GM21367 (cell line): Measurements from ENCODE around the gene DPP7.
"Not testable (repeated sequence)": the region's sequence is repeated elsewhere in the genome, so short reads cannot be mapped to it uniquely, and the experiment has no call there.

ENCODE experiments used
- ATAC-seq: cut with Tn5 transposase; IDR thresholded peaks from one replicate; pipeline ENCODE4 v1.9.1; 2021; ENCODE audit not compliant: unreplicated experiment

DPP7 gene

DNA sequence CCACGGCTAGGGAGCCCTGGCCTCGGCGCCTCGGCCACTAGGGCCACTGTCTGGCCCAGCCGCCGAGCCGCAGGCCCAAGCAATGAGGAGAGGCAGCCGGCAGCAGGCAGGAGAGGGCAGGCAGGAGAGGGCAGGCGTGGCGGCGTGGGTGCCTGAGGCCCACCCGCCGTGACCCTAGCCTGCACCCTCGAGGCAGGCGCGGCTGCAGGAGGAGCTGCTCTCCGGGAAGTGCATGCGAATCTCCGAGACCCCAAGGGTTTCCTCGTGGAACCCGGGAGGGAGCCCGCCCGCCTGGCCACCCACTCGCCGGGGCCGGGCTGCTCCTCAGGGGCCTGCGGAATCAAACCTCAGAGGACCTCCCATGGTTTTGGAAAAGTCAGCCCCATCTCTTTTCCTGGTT lies 33.7 kb upstream of the DPP7 start:
- ATAC-seq: no peak

DNA sequence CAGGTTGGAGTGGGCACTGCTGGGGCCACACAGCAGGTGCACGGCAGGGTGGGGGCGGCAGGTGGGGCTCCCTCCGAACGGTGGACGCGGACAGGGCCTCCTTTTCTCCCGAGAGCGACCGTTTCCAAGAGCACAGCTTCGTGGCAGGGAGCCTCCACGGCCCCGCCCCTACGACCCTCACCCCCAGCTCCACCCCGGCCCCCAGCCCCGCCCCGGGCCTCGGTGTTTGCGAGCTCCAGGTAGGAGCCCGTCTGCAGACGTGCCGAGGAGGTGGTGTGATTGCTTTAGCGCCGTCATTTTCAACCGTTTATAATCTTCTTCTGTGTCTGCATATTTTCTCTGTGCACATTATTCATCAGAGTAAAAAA lies 33.2 kb upstream of the DPP7 start:
- no peak for ATAC-seq

DNA sequence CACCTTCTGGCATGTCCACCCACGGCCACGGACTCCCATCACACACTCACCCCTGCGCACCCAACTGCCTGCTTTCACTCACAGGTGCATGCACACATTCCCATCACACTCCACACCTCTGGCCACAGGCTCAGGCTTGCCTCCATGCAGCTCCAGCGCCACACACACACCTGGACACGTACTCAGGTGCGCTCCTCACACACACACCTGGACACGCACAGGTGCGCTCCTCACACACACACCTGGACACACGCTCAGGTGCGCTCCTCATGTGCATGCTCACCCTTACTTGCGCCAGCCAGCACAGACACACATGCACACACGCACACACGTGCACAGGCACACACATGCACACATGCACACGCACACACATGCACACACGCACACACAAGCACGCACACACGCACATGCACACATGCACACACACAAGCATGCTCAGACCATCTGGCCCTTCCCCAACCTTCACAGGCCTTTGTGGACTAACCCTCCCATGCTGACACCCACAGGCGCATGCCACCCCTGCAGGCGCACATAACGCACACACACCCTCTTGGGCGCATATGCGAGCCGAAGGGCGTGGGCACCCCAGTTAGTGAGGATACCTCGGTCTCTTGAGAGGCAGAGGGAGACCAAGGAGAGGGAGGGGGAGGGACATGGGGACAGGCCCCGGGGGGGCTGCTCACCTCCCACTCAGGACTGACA lies 32.7 kb upstream of the DPP7 start:
- no peak for ATAC-seq

DNA sequence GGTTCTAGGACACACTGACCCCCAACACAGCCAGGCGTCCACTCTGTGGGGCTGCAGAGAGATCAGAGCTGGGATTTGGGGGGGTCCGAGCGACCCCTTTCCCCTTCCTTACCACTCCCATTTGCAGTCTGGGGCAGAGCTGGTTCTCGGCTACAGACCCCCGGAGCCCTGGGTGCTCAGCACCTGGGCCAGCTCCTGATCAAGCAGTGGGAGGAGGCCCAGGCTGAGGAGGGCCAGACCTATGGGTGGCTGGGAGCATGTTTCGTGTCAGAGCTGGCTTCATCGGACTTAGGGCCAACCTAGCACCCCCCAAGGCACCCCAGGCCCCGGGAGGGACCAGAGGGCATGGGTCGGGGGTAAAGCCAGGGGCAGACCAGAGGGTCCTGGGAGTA lies 32.0 kb upstream of the DPP7 start:
- ATAC-seq: no peak

DNA sequence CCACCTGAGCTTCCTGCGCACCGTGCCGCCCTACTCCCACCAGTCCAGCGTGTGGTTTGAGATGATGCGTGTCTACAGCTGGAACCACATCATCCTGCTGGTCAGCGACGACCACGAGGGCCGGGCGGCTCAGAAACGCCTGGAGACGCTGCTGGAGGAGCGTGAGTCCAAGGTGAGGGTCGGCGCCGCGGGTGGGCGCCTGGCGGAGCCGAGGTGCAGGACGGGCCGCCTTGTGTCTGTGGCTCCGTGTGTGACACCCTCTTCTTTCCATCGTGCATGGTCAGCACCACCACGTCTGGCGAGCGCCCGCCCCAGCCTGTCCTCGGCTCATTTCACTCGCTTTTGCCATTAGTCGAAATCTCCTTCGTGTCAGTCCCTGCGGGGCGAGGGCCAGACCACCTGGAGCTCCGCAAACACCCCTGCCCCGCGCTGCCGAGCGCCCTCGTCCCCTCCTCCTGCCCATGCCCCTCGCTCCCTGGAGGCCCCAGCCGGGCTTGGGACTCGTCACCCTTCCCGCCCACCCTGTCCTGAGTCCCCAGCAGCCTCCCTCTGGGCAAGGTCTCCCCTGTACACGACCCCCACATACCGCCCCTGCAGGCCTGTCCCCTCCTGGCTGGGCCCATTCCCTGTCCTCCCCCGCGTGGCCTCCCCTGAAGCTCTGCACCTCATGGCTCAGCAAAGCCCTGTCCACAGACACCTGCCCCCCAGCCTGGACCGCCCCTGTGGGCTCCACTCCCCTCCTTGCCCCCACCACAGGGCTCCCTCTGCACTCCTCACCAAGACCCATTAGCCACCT lies 31.4 kb upstream of the DPP7 start:
- ATAC-seq: no peak

DNA sequence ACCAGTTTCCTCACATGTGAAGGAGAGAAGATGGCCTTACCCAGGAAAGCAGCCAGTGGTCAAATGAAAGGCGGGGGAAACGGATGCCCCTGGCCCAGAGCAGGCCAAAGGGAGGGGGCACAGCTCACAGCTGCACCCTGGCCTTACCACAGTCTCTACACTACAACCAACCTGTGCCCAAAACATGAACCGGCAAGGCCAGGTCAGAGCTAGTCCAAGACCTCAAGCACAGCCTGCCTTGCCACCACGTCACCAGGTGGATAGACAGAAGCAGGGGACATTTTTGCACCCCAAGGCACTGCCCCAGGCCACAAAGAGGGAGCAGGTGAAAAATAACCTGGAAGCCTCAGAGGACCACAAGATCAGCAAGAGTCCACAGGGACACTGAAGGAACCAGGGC lies 28.9 kb upstream of the DPP7 start:
- no peak for ATAC-seq

DNA sequence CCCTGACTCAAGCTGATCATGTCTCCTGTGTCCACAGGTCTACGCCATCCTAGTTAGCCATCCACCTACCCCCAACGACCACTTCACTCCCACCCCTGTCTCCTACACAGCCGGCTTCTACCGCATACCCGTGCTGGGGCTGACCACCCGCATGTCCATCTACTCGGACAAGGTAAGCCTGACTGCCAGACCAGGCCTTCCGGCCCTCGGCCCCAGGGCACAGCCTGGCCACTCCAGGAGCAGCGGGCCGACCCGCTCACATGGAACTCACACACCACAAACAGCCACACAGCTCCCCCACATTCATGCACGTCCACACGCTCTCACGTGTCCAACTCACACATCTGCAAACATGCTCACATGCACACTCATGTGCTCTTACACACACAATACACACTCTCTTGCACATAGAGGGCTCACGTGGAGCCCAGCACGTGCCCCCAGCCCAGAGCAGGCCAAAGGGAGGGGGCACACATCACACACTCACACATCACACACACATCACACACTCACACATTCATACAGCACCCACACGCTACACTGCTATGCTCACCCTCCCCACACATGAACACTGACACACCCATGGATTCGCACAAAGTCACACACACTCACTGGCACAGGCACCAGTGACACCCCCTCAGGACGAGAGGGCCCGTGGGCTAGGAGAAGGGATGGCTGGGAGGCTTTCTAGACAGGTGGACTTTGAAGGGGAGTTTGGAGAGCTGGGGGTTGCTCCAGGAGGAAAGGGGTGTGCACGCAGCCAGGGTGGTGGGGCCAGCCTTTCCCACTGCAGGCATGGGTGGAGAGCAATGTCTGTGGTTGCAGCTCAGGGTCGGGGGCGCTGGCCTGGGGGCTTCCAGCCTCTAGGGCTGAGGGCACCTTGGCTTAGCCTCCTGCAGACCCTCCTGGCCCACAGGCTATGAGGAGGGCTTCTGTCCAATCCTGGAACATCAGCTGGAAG lies 27.7 kb upstream of the DPP7 start:
- no peak for ATAC-seq

DNA sequence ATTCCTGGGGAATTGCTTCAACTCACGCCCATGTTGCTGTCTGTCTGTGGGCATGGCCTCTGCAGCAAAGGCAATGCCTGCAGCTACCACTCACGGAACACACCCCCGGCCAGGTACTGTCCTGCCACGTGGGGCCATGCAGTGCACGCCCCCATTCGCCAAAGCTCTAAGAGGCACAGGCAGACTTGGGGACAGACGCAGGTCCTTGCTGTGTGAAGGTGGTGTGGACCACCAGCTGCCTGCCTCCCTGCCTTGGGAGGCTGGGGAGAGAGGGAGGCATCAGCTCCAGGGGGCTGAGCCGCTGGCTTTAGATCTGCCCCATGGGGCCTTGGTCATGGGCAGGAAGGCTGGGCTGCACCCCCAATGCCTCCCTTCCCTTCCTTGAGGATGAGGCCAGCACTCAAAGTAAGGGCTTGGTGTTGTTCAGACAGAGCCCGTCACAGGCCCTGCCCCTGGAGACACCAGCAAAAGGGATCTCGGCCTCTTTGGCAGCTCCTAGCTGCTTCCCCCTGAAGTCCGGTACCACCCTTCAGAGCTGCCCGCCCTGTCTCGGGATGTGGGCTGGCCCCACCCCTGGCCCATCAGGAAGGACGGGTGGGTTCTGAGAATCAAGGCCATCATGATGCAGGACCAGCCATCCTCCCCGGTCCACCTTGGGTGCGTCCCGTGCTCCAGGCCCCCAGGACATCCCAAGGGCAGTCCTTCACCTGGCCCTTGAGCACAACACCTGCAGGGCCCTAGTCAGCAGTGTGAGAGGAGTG lies 26.7 kb upstream of the DPP7 start:
- ATAC-seq: no peak

DNA sequence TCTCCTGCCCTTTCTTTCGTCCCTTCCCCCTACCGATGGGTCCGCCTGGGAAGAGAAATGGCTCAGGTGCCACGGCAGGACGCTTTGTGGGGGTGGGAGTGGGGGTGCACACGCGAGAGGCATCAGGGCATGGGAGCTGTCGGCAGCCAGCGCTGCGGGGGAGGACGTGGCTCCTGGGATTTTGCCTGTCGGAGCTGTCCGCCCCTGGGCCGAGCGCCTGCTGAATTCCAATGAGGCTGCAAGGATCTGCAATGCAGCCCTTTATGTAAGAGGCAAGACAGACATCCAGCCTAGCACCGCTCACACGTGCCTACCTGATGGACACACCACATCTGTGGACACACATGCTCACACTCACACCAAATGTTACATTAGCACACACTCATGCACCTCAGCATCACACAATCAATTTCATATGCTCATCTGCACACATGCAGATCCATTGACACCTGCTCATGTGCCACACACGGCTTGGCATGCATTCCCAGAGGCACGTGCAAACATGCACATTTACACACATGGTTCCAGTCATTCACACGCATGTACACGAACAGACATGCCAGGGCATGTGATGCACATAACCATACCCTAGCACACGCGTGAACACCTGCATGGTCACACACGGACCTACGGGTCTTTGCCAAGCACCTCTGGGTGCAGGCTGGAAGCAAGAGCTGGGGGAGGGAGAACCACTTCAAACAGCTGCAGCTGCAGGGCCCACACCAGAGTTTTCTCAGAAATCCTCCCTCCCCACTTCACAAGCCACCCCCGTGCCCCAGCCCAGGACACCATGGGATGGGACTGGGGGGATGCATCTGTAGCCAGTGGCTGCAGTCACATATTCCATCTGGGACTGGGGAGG lies 25.8 kb upstream of the DPP7 start:
- no peak for ATAC-seq

DNA sequence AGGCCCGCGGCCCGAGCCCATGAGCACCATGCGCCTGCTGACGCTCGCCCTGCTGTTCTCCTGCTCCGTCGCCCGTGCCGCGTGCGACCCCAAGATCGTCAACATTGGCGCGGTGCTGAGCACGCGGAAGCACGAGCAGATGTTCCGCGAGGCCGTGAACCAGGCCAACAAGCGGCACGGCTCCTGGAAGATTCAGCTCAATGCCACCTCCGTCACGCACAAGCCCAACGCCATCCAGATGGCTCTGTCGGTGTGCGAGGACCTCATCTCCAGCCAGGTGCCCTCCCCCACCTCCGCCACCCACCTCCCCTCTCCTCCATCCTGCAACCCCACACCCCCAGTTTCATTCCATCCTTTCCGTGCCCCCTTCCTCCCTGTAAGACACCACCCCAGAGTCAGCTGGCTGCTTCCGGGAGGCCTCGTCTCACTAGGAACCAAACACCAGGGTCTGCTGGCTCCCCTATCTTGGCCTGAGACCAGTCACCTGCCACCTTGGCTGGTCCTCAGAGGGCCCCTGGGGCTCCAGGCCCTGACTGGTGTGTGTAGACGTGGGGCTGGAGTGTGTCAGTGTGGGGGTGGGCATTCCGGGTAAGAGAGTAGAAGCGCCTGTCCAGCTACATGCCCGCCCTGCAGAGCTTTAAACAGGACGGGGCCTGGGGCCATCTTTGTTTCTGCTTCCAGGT lies 25.1 kb upstream of the DPP7 start:
- no peak for ATAC-seq

DNA sequence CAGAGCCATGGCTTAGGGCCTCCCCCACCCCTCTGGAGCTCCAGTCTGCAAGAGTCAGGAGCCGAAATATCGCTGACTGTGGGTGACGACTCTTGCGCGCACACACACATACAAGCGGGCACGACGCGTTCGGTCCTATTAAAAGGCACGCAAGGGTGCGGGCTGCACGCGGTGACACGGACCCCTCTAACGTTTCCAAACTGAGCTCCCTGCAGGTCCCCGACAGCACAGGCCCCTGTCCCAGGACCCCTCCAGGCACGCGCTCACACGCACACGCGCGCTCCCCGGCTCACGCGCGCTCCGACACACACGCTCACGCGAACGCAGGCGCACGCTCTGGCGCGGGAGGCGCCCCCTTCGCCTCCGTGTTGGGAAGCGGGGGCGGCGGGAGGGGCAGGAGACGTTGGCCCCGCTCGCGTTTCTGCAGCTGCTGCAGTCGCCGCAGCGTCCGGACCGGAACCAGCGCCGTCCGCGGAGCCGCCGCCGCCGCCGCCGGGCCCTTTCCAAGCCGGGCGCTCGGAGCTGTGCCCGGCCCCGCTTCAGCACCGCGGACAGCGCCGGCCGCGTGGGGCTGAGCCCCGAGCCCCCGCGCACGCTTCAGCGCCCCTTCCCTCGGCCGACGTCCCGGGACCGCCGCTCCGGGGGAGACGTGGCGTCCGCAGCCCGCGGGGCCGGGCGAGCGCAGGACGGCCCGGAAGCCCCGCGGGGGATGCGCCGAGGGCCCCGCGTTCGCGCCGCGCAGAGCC lies 24.4 kb upstream of the DPP7 start, which contains the start of gene GRIN1:
TSS of gene GRIN1 (plus strand) at position 433 of the 746 bp plus-strand sequence. CDS start 333 bp downstream, outside the sequence.
- no peak for ATAC-seq

DNA sequence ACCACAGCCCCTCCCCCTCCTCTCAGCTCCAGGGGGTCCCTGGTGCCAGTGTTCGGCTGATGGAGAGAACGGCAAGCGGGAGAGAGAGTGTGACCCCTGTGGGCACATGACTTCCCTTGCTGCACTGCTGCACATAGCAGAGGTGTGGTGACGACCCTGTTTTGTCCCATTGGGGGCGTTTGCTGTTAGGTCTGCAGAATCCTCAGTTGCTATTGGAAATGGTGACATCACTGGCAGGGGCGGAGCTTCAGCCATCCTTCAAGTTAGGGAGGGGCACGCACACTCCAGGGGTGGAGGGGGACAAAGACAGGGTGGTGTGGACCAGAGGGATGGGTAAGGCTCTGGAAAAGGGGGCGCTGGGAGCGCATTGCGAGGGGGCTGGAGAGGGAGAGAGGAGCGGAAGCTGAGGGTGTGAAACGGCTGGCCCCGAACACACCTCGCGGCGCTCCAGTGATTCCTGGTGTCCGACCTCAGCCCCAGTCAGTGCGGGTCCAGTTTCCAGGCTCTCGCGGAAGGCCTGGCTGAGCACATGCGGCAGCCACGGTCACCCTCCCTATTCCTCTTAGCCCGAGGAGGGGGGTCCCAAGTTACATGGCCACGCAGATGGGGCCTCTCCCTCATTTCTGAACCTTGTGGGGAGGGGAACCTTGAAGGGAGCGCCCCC lies 23.7 kb upstream of the DPP7 start:
- no peak for ATAC-seq

DNA sequence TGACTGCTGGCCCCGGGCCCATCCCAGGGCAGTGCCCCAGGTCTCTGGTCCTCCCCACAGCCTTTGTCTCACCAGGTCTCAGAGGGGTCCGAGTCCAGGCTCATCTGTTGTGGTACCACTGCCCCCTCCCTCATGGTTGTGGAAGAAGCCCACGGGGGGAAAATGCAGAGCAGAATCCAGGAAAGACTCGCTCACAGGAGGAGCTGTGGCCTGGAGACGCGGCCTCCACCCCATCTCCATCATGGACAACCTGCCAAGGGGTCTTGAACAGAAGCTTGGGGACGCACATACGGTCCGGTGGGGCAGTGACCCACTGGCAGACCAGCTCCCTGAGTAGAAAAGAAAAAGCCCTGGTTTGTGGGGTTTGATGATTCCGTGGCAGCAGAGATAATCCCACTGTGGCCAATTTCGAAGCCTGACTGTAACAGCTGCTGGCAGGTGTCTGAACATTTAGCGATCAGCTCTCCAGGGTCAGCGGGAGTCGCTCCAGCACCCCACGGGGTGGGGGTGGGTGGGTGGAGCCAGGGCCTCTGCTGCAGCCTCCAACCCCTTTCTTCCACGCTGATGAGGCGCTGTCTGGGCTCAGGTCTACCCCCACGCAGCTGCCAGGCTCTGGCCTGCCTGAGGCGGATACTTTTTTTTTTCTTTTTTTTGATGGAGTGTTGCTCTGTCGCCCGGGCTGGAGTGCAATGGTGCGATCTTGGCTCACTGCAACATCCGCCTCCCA lies 22.5 kb upstream of the DPP7 start:
- no peak for ATAC-seq

DNA sequence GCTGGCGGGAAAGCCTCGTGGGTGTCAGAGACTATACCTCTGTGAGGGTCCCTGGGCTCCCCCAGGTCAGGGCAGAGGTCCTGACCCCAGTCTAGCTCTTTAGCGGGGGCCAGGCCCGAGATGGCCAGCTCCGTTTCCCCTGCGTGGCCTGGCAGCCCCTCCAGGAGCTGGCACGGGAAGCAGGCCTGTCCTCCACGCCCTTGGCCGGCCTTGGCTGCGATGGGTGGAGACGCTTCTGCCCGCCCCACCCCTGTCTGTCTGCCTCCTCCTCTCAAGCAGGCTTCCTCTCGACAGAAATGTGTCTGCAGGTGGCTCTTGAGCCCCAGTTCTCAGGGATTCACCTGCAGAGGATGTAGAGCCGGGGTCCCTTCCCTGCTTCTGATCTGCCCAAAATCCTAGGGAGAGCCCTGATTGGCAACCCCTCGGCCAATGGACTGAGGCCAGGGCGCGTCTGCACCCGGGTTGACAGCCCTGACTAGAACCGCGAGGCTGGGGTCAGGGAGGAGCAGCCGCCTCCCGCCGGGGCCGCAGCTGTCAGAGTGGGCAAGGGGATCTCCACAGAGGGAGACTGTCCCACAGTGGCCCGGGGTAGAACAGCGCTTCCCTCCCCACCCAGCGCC lies 21.8 kb upstream of the DPP7 start:
- no peak for ATAC-seq

DNA sequence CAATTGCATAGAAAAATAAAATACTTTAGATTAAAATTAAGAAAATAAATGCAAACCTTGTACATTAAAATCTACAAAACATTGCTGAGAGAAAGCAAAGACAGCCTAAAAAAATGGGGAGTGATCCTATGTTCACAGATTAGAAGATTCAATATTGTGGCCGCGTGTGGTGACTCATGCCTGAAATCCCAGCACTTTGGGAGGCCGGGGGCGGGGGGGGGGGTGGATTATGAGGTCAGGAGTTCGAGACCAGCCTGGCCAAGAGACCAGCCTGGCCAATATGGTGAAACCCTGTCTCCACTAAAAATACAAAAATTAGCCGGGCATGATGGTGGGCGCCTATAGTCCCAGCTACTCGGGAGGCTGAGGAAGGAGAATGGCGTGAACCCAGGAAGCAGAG lies 20.6 kb upstream of the DPP7 start:
- ATAC-seq: not testable (repeated sequence)

DNA sequence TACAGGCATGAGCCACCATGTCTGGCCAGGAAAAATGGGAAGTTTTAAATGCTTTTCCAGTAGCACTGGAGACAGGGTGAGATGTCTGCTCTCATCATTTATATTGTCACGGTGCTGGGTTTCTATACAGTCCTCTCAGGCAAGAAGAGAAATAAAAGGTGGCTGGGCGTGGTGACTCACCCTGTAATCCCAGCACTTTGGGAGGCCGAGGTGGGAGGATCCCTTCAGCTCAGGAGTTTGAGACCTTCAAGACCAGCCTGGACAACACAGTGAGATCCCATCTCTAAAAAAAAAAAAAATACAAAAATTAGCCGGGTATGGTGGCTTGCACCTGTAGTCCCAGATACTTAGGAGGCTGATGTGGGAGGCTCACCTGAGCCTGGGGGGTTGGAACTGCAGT lies 19.7 kb upstream of the DPP7 start:
- no peak for ATAC-seq
